GM21619 (cell line): ENCODE results near the gene DNMT3L.
"Not testable (repeated sequence)": the region's sequence is repeated elsewhere in the genome, so short reads cannot be mapped to it uniquely, and the experiment has no call there.

Experiments
- ATAC-seq: cut with Tn5 transposase; IDR thresholded peaks from one replicate; pipeline ENCODE4 v1.9.1; 2021; ENCODE audit not compliant: unreplicated experiment

DNMT3L gene

DNA sequence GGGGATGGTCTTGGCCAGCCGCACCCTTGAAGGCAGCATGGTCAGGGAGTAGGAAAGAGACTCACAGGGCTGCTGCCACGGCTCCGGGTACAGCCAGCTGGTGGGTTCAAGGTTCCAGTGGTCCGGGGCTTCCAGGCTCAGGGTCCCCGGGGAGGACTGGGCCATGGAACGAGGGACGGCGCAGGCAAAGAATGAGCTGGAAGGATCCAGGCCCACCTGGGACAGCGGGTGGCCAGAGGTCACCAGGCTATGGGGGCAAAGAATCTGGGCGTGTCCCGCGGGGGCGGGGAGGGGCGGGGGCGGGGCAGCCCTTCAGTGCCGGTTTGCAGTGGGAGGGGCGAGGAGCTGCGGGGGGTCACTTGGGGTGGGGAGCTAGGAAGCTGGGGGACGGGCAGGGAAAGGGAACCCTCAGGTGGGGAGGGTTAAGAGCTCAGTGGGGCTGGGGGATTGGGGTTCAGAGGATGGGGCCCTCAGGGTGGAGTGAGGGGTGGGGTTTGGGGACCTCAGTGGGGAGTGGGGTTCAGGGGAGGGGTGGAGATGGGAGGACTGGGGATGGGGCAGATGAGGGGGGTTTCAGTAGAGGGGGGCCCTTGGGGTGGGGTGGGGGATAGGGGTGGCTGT lies at the start of gene DNMT3L:
Gene DNMT3L (minus strand): TSS at position 223 of the 621 bp plus-strand sequence. CDS start 638 bp downstream, outside the sequence.
- ATAC-seq, result no peak

GRCh38 chr21:44310628-44311507 lies 49.2 kb upstream of the DNMT3L start:
- no peak for ATAC-seq

DNA sequence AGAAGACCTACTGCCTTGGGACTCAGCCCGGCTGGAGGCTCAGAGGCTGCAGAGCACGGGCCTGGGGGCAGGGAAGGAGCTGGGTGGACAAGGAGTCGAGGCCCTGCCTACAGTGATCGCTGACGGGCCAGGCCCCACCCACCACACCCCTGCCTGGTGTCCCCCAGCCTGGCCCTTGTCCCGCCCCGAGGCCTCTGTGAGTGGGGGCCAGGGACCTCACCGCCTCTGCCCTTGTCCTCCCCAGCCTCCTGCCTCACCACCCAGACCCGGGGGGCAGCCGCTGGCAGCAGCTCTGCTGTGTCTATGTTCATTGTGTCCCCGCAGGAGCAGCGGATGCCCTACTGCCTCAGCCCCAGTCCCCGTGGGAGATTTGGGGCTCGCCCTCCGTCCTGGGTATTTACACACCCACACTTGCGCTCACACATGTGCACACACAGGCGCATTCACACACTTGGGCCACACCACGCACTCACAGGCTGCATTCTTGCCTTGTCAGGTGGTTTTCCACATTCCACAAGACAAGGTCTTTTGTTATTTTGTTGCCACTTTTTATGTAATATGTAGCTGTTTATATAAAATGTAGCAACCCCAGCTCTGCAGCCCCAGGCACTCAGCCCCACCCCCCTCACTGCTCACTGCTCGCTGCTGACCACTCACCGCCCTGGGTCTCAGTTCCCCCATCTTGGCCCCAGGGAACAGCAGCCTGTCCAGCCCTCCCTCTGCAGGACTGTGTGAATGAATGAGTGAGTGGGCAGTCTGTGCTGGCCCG lies 45.4 kb upstream of the DNMT3L start:
- ATAC-seq, result no peak

- ATAC-seq, result no peak
Measured at GRCh38 chr21:44305691-44306090, 44.0 kb upstream of the DNMT3L start.

DNA sequence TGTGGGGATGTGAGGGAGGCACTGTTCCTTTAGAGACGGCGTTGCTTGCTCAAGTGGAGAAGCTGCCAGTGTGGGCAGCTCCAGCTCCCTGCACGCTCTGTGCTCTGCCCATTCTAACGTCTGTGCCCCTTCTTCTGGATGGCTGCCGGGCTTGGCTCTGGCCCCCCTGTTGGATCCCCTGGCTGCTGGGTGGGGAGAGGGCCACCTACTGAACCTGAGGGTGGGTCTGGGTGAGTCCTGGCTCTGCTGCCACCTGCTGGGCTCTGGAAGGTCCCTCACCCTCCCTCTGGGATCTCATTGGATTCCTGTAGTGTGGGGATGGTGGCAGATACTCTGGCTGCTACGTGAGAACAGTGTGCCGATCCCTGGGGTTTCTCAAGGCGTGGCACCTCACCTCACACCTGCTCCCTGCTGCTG lies 43.2 kb upstream of the DNMT3L start:
- no peak for ATAC-seq

- ATAC-seq, result no peak
Measured at GRCh38 chr21:44304011-44304616, 42.4 kb upstream of the DNMT3L start.

DNA sequence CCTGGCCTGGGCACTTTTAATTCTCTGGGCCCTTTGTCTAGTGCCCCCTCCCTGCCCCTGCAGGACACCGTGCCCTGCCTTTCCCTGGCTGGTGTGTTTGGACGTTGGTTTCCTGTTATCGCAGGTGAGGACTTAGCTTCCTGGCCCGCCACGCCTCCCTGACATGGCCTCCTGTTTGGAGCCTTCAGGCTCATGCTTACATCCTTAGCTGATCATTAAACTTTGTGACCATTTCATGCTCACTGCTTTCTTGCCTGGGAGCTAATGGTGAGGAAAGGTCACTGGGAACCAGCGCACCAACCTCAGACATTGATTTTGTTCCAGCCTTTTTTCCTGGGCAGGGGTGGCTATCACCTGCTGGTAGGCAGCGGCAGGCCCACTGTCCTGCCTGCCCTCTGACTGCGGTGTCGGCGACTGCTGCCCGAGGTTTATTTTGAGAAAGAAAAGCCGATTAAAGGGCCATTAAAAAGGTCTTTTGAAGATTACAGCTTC lies 41.8 kb upstream of the DNMT3L start:
- no peak for ATAC-seq

- not testable (repeated sequence) for ATAC-seq
Measured at GRCh38 chr21:44302573-44303401, 41.1 kb upstream of the DNMT3L start.

- ATAC-seq, result no peak
Measured at GRCh38 chr21:44301961-44302406, 40.3 kb upstream of the DNMT3L start.

DNA sequence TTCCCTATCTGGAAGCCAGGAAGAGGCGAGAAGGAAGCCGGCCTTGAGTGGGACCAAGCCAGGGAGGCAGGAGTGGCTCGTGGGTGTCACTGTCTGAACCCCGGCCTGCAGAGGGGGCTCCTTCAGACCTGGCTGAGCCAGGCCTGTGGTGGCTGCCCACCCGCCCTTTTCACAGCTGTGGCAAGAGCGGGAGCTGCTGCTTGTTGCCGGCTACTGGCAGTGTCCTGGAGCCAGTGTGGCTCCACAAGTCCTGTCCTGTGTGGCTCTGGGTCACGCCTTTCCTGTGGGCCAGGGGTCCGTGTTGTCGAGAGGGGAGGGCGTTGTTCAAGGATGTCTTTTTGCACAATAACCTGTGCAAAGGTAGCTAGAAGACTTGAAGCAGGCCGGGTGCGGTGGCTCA lies 39.4 kb upstream of the DNMT3L start:
- no peak for ATAC-seq

GRCh38 chr21:44300262-44300959 lies 38.7 kb upstream of the DNMT3L start:
- ATAC-seq, result peak; percentile 33

DNA sequence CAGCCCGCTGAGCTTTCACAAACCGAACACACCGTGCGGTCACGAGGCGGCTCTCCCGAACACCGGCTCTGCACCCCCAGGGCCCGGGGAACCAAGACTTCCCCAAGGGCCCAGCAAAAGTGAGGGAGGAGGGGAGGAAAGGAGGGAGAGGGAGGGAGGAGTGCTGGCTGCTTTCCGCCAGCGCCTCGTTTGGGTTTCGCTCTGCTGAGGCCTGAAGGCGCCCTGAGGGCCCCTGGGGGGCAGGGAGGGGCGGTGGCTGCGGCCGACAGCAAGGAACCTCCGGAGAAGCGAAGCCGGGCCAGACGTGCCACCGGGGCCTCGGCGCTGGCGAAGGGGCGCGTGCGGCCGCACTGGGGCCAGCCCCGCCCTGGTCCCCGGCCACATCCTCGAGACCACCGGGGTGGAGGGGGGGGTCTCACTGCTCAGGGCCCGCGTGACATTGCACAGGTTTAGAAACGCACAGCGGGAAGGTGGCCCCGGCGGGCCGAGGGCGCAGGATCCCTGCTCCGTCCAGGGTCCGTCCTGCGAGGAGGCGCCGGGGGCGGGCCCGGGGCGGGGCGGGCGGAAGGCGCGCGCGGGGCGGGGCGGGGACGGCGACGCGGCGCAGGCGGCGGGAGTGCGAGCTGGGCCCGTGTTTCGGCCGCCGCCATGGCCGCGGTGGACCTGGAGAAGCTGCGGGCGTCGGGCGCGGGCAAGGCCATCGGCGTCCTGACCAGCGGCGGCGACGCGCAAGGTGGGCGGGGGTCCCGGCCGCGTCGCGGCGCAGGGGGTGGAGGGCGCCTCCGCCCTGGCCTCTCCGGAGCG lies 38.0 kb upstream of the DNMT3L start, which contains the start of gene PFKL:
Gene PFKL (plus strand): TSS at position 596 of the 804 bp plus-strand sequence. CDS start 53 bp downstream, at position 649.
- ATAC-seq, result peak; percentile 54

DNA sequence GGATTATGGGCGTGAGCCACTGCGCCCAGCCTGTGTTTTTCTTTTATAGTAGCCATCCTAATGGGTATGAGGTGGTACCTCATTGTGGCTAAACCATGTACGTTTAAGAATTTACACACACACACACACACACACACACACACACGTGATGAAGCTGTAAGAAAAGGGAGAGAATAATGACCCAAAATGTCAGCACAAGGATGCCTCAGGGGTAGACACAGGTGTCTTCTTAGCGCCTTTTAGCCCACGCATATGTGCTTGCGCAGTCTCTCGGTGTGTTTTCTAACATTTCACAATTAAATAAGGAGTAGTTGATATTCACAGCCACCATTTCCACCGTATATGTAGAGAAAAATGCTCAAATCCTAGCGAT lies 37.4 kb upstream of the DNMT3L start:
- ATAC-seq, result no peak

DNA sequence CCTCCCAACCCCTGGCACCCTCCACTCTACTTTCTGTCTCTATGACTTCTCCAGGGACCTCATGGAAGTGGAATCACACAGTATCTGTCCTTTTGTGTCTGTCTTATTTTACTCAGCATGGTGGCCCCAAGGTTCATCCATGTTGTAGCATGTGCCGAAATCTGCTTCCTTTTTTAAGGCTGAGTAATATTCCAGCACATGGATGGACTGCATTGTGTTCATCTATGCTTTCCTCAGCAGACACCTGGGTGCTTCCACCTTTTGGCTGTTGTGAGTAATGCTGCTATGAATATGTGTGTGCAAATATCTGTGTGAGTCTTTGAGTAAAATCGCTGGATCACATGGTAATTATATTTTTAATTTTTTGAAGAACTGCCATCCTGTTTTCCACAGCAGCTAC lies 36.6 kb upstream of the DNMT3L start:
- ATAC-seq, result no peak

GRCh38 chr21:44297525-44298290 lies 36.0 kb upstream of the DNMT3L start:
- ATAC-seq, result peak; percentile 27

GRCh38 chr21:44296916-44297315 lies 35.2 kb upstream of the DNMT3L start:
- ATAC-seq, result no peak

DNA sequence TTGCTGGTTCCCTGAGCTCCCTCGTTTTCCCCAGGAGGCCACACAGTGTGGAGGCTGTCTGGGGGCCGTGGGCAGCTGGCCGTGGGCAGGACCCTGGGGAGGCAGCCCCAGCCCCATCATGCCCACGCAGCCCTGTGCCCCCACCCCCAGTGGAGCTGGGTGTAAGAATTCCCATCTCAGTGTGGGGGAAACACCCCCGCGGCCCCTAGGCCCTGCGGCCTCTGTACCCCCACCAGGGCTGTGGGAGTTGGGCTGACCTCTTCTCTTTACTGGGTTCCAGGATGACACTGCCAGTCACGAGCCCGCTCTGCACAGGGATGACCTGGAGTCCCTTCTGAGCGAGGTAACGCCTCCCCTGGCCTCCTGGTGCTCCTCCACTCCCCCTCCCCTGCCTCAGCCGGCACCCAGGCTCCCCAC lies 34.4 kb upstream of the DNMT3L start:
- no peak for ATAC-seq

DNA sequence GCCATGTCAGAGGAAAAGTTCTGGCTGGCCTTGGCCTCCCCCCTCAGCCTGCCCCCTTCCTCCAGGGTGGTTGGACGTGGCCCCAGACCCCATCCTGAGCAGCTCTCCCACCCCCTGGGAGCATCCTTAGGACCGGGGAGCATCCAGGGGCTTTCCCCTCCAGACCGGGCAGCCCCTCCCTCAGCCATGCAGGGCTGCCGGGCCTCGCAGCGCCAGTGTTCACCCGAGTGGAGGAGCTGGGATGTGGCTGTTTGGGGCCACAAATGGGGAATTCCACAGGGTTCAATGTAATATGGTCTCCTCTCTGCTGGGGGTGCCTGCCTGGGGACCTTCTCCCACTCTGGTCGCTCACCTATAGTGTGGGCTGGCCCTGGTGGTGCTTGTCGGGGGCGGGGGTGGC lies 33.9 kb upstream of the DNMT3L start:
- no peak for ATAC-seq
